ENCODE measurements around the gene ZDHHC11B.
"Not testable (repeated sequence)": the region's sequence is repeated elsewhere in the genome, so short reads cannot be mapped to it uniquely, and the experiment has no call there.

ZDHHC11B gene

GRCh38 chr5:749101-749670, 35.3 kb downstream of the ZDHHC11B start:
- no peak overlapping the region for H3K4me3 ChIP-seq (ENCODE audit: low read depth, low read length)
- DNase-seq (ENCODE audit: low read depth) = no peak
- no peak for TF ChIP-seq CTCF (IDR thresholded peaks at IDR 0.05; ENCODE audit: low read depth, low read length, missing control alignments)

DNA sequence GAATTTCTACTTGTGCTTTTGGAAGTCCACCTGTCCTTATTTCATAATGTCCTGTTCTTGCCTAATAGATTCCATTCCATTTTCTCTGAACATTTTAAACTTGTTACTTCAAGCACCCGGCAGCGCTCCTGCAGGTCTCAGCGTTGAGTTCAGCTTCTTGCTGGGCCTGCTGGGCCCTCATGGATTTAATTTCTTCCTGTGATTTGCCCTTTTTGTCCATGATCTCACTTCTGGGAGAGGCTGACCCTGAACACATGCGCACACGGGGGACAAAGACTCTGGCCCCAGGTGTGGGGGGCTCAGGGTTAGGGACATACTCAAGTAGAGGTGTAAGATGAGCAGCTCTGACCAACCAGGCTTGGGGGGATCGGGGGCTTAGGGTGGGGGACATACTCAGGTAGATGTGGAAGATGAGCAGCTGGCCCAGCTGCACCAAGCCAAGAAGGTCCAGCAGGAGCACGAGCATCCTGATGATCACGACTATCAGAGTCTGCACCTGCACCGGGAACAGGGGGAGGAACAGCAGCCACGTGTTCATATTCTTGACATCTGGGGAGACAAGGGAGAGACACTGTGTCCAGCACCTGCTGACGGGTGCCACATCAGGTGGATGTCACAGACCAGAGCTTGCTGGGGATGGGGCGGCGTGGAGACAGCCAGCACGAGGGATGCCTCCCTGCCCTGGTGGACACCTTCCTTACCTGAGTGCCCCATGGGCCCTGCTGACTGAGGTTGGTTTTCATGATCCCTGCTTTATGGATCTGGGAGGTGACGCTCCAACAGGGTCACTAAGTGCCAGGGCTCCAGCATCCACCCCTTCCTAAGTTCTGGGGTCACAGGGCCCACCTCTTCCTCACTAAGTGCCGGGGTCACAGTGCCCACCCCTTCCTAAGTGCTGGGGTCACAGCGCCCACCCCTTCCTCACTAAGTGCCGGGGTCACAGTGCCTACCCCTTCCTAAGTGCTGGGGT, 36.2 kb downstream of the ZDHHC11B start:
- DNase-seq (ENCODE audit: low read depth); H3K4me3 ChIP-seq (ENCODE audit: low read depth, low read length): not testable (repeated sequence)

GRCh38 chr5:747303-747844, 37.2 kb downstream of the ZDHHC11B start:
- DNase-seq (ENCODE audit: low read depth); H3K4me3 ChIP-seq (ENCODE audit: low read depth, low read length): not testable (repeated sequence)

DNA sequence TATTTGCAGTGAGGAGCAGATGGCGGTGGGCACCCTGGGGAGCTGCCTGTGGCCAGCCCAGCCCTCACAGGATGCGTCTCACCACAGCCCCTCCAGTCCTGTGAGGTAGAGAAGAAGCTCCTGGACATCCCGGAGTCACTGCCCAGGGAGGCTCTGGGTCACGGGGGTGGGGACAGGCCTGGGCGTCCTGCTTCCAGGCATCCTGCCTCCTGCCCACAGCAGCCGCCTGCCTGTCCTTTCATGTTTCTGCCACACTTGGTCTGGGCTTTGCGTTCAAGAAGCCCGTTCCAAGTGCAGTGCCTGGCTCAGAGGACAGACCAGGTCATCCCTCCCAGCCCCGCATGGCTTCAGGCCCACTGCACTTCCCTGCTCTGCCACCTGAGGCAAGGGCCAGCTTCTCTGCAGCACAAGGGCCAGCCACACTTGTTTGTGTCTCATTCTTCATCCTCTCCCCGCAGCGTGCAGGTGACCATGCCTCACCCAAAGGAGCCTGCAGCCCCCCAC, 38.2 kb downstream of the ZDHHC11B start:
- no peak for DNase-seq (ENCODE audit: low read depth)

DNA sequence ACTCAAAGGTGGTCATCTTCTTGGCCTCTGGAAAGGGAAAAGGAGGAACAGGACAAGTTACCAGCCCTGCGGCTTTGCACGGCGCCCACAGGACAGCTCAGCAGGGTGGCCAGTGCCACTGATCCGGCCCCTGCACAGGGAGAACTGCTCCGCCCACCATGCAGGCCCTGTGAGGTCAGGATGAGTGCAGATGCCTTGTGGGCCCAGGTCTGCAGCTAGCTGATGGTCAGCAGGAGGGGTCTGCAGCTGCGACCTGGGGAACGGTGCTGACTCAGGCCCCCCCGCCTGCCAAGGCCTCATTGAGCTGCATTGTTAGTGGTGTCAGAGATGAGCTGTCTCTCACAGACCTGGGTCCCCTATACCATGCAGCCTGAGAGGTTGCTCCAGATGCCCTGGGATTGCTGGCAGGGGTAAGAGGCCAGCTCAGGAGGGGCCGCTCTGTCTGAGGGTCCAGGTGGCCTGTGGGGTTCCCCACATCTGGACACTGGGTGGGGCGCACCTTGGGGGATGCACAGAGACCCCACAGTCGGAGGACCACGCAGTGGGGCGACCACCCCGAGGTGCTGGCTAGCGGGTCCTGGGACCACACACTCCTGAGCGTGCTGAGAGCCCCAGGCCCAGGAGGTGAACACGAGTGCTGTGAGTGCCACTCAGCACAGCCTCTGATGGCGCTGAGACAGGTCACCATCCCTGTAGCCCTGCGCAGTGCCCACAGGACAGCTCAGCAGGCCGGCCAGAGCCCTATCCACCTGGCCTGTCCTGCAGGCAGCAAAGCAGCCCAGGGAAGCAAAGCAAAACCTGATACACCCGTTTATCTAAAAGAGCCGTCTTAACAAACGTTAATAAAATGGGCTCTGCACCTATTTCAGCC, 39.0 kb downstream of the ZDHHC11B start:
- DNase-seq (ENCODE audit: low read depth); H3K4me3 ChIP-seq (ENCODE audit: low read depth, low read length): not testable (repeated sequence)

More for the DNA sequence above, 38.2 kb downstream of the ZDHHC11B start:
- TF ChIP-seq CTCF (IDR thresholded peaks at IDR 0.05; ENCODE audit: low read depth, low read length, missing control alignments) = no peak
- H3K4me3 ChIP-seq (ENCODE audit: low read depth, low read length) = no peak overlapping the region

- not testable (repeated sequence) for H3K4me3 ChIP-seq (ENCODE audit: low read depth, low read length); DNase-seq (ENCODE audit: low read depth)
Observed at GRCh38 chr5:743696-744404, 40.7 kb downstream of the ZDHHC11B start.

DNA sequence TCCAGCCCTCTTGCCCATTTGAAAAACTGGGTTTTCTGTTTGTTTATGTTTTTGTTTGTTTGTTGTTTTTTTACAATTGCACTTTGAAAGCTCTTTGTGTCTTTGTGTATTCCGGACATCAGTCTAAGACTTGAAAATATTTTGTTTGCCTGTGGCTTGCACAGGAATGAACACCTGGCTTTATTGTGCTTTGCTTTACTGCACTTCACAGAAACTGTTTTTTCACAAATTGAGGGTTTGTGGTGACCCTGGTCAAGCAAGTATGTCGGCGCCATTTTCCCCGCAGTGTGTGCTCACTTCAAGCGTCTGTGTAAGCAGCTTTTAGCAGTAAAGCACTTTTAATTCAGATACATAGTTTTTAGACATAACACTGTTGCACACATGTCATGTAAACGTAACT, 42.3 kb downstream of the ZDHHC11B start:
- H3K4me3 ChIP-seq (ENCODE audit: low read depth, low read length) = not testable (repeated sequence)

DNA sequence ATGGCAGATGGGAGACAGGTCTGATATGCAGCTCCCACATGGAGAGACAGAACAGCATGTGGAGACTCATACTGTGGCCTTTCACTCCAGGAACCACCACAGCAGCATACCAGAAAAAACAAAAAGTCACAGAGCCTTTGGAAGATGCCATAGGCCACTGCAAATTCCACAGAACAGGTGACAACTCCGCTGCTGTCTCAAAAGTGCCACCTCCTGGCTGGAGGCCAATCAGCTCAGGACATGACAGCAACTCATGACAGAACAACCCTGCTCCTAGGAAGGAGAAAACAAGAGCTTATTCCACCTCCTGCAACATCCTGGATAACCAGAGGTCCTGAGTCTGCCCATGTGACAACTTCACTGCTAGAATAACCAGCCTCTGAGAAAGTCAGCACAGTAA, 50.4 kb downstream of the ZDHHC11B start:
- not testable (repeated sequence) for H3K4me3 ChIP-seq (ENCODE audit: low read depth, low read length); DNase-seq (ENCODE audit: low read depth)

More for the DNA sequence above, 42.3 kb downstream of the ZDHHC11B start:
- not testable (repeated sequence) for DNase-seq (ENCODE audit: low read depth)

- DNase-seq (ENCODE audit: low read depth) = not testable (repeated sequence)
Observed at GRCh38 chr5:732754-733454, 51.6 kb downstream of the ZDHHC11B start.

GRCh38 chr5:729225-729624, 55.3 kb downstream of the ZDHHC11B start:
- H3K4me3 ChIP-seq (ENCODE audit: low read depth, low read length); DNase-seq (ENCODE audit: low read depth): not testable (repeated sequence)

More at GRCh38 chr5:732754-733454, 51.6 kb downstream of the ZDHHC11B start:
- H3K4me3 ChIP-seq (ENCODE audit: low read depth, low read length) = not testable (repeated sequence)

- H3K4me3 ChIP-seq (ENCODE audit: low read depth, low read length); DNase-seq (ENCODE audit: low read depth): not testable (repeated sequence)
Observed at GRCh38 chr5:727087-727486, 57.4 kb downstream of the ZDHHC11B start.

- H3K4me3 ChIP-seq (ENCODE audit: low read depth, low read length); DNase-seq (ENCODE audit: low read depth): not testable (repeated sequence)
Observed at GRCh38 chr5:723865-724264, 60.7 kb downstream of the ZDHHC11B start.

- not testable (repeated sequence) for DNase-seq (ENCODE audit: low read depth); H3K4me3 ChIP-seq (ENCODE audit: low read depth, low read length)
Observed at GRCh38 chr5:723309-723708, 61.2 kb downstream of the ZDHHC11B start.

DNA sequence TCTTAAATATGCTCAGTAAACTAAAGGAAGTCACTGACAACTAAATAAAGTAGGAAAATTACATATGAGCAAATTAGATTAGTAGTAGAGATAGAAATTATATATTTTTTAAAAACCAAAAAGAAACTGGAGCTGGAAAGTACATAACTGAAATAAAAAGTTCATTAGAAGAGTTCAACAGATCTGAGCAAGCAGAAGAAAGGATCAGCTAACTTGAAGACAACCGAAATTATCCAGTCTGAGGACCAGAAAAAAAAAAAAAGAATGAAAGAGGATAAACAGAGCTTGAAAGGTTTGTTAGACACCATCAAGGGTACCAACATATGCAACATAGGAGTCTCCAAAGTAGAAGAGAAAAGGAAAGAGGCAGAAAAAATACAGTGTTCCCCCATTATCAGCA, 65.2 kb downstream of the ZDHHC11B start:
- H3K4me3 ChIP-seq (ENCODE audit: low read depth, low read length); DNase-seq (ENCODE audit: low read depth): not testable (repeated sequence)

Data from GM12864 (cell line).